ENCODE measurements around the gene TGFBR3.

TGFBR3 gene

DNA sequence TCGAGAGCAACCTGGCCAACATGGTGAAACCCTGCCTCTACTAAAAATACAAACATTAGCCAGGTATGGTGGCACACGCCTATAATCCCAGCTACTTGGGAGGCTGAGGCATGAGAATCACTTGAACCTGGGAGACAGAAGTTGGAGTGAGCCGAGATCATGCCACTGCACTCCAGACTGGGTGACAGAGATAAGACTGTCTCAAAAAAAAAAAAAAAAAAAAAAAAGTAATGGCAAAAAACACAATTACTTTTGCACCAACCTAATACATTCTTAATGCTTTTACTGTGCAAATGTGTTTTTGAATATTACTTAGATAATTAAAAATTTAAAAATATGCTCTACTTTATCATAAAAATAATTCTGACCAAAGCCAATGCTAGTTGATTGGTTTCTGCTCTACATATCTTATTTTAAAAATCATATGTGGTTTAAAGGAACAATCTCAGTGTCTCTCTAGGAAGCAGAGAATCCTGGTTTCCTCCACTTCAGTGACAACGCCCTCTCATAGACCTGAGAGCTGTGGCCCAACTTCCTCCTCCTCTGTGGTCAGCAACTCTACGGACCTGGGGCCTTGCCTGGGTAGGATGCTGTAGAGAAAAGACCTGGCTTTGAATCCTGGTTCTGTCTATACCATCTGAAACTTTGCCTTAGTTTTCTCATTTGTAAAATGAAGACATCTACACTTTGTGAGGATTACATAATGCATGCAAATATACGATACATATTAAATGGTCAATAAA lies 64.7 kb downstream of the TGFBR3 start (continued):
- no peak for TF ChIP-seq HOXC10 (CRISPR knock-in tag; IDR thresholded peaks at IDR 0.05)
- TF ChIP-seq ZNF174 (tag by site-specific recombination; IDR thresholded peaks at IDR 0.05), result no peak
- TF ChIP-seq SALL2 (tag by site-specific recombination; IDR thresholded peaks at IDR 0.05; ENCODE audit: borderline replicate concordance), result no peak
- TF ChIP-seq ZNF211 (tag by site-specific recombination; IDR thresholded peaks at IDR 0.05; ENCODE audit: low read depth), result no peak
- no peak for TF ChIP-seq ZBTB1 (tag by site-specific recombination; IDR thresholded peaks at IDR 0.05)
- no peak for TF ChIP-seq ZBTB20 (tag by site-specific recombination; IDR thresholded peaks at IDR 0.05)

DNA sequence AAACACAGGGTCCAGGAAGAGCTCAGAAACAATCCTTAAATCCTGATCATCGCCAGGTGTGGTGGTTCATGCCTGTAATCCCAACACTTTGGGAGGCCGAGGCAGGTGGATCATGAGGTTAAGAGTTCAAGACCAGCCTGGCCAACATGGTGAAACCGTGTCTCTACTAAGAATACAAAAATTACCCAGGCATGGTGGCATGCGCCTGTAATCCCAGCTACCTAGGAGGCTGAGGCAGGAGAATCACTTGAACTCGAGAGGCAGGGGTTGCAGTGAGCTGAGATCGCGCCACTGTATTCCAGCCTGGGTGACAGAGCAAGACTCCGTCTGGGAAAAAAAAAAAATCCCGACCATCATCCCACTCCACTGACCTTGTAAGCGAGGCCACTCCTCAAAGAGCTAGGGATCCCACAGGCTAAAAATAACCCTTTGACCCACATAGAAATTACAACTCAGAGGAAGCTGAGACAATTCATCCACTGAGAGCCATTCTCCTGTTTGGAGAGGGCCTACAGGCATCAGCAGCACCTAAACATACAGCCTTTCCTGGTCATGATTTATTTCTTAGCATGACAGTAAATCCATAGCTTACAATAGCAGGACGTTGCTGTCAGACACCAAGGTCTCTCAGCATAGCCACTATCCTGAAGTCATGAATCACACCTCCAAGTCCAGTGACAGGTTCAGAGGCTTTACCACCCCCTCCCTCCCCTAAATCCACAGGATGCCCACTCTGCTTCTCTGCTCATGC lies 66.7 kb downstream of the TGFBR3 start:
- Histone ChIP-seq H3K9me3 (ENCODE audit: control insufficient read depth, insufficient read depth, low read depth, low read length) (no peaks in the 10 kb centered on the region), H3K36me3 (ENCODE audit: control insufficient read depth in 2 of 2, insufficient read depth in 1 of 2, low read length in 2 of 2) (no peaks in the 10 kb centered on the region), H3K27ac (ENCODE audit: extremely low read depth, low read depth, low read length) (no peak overlapping the region), H3K4me1 (ENCODE audit: control insufficient read depth, insufficient read depth, low read length) (peaks cover 12% of the 10 kb centered on the region), H3K4me3 (ENCODE audit: low read depth, low read length) (no peak overlapping the region)
- ChIA-PET CTCF (interaction anchor here (0.6 kb wide), 1 partner anchor 845 kb away, joined by 7 read pairs; no protein-coding TSS in a partner anchor), POLR2A (no interaction called here)
- TF ChIP-seq ZNF596 (tag by site-specific recombination; IDR thresholded peaks at IDR 0.05) (no peak), SETDB1 (IDR thresholded peaks at IDR 0.05; ENCODE audit: insufficient read length, low read length) (no peak), OSR2 (tag by site-specific recombination; IDR thresholded peaks at IDR 0.05) (peak; percentile 68), ZNF843 (tag by site-specific recombination; IDR thresholded peaks at IDR 0.05) (0 out of 2 replicates have a peak, but pooled peaks have one; percentile 42), ZNF48 (tag by site-specific recombination; IDR thresholded peaks at IDR 0.05) (no peak), ZNF623 (tag by site-specific recombination; IDR thresholded peaks at IDR 0.05) (no peak), SCRT2 (tag by site-specific recombination; IDR thresholded peaks at IDR 0.05) (no peak), ZNF433 (tag by site-specific recombination; IDR thresholded peaks at IDR 0.05; ENCODE audit: low read depth) (no peak), GFI1B (tag by site-specific recombination; IDR thresholded peaks at IDR 0.05) (no peak)
- TF ChIP-seq, protein P1, sequence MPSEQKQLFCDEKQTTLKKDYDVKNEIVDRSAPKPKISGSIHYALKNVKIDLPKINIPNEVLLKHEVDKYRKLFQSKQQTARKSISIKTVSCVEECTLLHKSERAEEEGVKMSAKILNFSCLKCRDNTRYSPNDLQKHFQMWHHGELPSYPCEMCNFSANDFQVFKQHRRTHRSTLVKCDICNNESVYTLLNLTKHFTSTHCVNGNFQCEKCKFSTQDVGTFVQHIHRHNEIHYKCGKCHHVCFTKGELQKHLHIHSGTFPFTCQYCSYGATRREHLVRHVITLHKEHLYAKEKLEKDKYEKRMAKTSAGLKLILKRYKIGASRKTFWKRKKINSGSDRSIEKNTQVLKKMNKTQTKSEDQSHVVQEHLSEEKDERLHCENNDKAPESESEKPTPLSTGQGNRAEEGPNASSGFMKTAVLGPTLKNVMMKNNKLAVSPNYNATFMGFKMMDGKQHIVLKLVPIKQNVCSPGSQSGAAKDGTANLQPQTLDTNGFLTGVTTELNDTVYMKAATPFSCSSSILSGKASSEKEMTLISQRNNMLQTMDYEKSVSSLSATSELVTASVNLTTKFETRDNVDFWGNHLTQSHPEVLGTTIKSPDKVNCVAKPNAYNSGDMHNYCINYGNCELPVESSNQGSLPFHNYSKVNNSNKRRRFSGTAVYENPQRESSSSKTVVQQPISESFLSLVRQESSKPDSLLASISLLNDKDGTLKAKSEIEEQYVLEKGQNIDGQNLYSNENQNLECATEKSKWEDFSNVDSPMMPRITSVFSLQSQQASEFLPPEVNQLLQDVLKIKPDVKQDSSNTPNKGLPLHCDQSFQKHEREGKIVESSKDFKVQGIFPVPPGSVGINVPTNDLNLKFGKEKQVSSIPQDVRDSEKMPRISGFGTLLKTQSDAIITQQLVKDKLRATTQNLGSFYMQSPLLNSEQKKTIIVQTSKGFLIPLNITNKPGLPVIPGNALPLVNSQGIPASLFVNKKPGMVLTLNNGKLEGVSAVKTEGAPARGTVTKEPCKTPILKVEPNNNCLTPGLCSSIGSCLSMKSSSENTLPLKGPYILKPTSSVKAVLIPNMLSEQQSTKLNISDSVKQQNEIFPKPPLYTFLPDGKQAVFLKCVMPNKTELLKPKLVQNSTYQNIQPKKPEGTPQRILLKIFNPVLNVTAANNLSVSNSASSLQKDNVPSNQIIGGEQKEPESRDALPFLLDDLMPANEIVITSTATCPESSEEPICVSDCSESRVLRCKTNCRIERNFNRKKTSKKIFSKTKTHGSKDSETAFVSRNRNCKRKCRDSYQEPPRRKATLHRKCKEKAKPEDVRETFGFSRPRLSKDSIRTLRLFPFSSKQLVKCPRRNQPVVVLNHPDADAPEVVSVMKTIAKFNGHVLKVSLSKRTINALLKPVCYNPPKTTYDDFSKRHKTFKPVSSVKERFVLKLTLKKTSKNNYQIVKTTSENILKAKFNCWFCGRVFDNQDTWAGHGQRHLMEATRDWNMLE (tag by site-specific recombination; conservative IDR thresholded peaks at IDR 0.05; ENCODE audit: low read depth), result no peak
- TF ChIP-seq, protein P2, sequence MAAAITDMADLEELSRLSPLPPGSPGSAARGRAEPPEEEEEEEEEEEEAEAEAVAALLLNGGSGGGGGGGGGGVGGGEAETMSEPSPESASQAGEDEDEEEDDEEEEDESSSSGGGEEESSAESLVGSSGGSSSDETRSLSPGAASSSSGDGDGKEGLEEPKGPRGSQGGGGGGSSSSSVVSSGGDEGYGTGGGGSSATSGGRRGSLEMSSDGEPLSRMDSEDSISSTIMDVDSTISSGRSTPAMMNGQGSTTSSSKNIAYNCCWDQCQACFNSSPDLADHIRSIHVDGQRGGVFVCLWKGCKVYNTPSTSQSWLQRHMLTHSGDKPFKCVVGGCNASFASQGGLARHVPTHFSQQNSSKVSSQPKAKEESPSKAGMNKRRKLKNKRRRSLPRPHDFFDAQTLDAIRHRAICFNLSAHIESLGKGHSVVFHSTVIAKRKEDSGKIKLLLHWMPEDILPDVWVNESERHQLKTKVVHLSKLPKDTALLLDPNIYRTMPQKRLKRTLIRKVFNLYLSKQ (tag by site-specific recombination; IDR thresholded peaks at IDR 0.05; ENCODE audit: borderline replicate concordance), result no peak
- TF ChIP-seq, protein P3, sequence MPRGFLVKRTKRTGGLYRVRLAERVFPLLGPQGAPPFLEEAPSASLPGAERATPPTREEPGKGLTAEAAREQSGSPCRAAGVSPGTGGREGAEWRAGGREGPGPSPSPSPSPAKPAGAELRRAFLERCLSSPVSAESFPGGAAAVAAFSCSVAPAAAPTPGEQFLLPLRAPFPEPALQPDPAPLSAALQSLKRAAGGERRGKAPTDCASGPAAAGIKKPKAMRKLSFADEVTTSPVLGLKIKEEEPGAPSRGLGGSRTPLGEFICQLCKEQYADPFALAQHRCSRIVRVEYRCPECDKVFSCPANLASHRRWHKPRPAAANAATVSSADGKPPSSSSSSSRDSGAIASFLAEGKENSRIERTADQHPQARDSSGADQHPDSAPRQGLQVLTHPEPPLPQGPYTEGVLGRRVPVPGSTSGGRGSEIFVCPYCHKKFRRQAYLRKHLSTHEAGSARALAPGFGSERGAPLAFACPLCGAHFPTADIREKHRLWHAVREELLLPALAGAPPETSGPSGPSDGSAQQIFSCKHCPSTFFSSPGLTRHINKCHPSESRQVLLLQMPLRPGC (tag by site-specific recombination; IDR thresholded peaks at IDR 0.05), result no peak
- TF ChIP-seq, protein P4, sequence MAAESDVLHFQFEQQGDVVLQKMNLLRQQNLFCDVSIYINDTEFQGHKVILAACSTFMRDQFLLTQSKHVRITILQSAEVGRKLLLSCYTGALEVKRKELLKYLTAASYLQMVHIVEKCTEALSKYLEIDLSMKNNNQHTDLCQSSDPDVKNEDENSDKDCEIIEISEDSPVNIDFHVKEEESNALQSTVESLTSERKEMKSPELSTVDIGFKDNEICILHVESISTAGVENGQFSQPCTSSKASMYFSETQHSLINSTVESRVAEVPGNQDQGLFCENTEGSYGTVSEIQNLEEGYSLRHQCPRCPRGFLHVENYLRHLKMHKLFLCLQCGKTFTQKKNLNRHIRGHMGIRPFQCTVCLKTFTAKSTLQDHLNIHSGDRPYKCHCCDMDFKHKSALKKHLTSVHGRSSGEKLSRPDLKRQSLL (tag by site-specific recombination; IDR thresholded peaks at IDR 0.05), result no peak
- TF ChIP-seq, protein P5, sequence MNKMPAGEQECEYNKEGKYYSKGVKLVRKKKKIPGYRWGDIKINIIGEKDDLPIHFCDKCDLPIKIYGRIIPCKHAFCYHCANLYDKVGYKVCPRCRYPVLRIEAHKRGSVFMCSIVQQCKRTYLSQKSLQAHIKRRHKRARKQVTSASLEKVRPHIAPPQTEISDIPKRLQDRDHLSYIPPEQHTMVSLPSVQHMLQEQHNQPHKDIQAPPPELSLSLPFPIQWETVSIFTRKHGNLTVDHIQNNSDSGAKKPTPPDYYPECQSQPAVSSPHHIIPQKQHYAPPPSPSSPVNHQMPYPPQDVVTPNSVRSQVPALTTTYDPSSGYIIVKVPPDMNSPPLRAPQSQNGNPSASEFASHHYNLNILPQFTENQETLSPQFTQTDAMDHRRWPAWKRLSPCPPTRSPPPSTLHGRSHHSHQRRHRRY (tag by site-specific recombination; IDR thresholded peaks at IDR 0.05), result no peak
- TF ChIP-seq, protein P6, sequence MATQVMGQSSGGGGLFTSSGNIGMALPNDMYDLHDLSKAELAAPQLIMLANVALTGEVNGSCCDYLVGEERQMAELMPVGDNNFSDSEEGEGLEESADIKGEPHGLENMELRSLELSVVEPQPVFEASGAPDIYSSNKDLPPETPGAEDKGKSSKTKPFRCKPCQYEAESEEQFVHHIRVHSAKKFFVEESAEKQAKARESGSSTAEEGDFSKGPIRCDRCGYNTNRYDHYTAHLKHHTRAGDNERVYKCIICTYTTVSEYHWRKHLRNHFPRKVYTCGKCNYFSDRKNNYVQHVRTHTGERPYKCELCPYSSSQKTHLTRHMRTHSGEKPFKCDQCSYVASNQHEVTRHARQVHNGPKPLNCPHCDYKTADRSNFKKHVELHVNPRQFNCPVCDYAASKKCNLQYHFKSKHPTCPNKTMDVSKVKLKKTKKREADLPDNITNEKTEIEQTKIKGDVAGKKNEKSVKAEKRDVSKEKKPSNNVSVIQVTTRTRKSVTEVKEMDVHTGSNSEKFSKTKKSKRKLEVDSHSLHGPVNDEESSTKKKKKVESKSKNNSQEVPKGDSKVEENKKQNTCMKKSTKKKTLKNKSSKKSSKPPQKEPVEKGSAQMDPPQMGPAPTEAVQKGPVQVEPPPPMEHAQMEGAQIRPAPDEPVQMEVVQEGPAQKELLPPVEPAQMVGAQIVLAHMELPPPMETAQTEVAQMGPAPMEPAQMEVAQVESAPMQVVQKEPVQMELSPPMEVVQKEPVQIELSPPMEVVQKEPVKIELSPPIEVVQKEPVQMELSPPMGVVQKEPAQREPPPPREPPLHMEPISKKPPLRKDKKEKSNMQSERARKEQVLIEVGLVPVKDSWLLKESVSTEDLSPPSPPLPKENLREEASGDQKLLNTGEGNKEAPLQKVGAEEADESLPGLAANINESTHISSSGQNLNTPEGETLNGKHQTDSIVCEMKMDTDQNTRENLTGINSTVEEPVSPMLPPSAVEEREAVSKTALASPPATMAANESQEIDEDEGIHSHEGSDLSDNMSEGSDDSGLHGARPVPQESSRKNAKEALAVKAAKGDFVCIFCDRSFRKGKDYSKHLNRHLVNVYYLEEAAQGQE (tag by site-specific recombination; IDR thresholded peaks at IDR 0.05), result no peak
